ENCODE data around the gene ABHD17B. TPM values are rescaled to one million over a fixed set of nuclear protein-coding genes. Genes with fewer than 3 reads are reported as not detected.

Gene ABHD17B
- total and polyA plus RNA-seq, 8 donors = 1.9 to 9.7 (median 5.3) TPM

DNA sequence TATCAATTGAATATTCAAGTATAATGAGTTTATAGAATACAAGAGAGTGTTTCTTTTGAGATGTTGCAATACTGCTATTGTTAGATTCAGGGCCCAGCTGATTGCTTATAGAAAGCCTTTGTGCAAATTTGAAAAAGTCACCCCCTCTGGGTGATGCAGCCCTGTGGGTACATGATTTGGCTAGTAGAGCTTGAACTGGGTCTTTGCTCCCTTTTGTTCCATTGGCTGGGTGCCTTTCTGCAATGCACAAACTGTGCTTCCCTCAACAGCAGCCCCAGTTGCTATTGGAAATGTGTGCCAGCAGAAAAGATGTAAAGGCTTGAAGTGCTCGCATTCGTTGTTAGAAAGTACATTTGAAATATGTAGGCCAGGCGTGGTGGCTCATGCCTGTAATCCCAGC lies 80.8 kb downstream of the ABHD17B start:
- 59 to 61% methylated on average over 3 of the region's 3 CpGs for WGBS, 2 donors
- no peak overlapping the region for H3K4me3 ChIP-seq
- ATAC-seq (no peak), DNase-seq (no peak), FAIRE-seq (no peak)
- H3K27me3 ChIP-seq = no peaks in the 10 kb centered on the region
- H3K27ac ChIP-seq = no peak overlapping the region
- no peaks in the 10 kb centered on the region for H3K4me1 ChIP-seq
- no peaks in the 10 kb centered on the region for H3K36me3 ChIP-seq
- intact Hi-C loops (cut with DNase I) = no loop called here
- TF ChIP-seq, protein P1, sequence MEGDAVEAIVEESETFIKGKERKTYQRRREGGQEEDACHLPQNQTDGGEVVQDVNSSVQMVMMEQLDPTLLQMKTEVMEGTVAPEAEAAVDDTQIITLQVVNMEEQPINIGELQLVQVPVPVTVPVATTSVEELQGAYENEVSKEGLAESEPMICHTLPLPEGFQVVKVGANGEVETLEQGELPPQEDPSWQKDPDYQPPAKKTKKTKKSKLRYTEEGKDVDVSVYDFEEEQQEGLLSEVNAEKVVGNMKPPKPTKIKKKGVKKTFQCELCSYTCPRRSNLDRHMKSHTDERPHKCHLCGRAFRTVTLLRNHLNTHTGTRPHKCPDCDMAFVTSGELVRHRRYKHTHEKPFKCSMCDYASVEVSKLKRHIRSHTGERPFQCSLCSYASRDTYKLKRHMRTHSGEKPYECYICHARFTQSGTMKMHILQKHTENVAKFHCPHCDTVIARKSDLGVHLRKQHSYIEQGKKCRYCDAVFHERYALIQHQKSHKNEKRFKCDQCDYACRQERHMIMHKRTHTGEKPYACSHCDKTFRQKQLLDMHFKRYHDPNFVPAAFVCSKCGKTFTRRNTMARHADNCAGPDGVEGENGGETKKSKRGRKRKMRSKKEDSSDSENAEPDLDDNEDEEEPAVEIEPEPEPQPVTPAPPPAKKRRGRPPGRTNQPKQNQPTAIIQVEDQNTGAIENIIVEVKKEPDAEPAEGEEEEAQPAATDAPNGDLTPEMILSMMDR (IDR thresholded peaks at IDR 0.05) = no peak
- H3K9me3 ChIP-seq = peaks cover 0 to 5% (median 0%) of the 10 kb centered on the region in 4 donors

DNA sequence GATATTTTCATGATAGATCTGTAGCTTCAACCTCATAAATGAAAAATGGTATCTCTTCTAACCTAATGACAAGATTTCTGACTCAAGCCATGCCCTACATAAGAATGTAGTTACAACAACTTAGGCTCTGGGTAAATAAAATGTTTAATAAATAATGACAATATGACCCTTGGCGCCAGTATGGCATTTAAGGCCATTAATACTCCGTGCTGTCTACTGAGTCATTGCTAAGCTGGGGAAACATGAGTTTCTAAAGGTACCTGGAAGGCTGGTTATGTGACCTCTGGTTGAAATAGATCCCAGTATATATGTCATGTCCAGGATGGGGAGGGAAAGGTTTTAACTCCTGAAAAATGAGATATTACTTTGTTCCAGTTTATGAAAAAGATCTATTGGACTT lies 84.7 kb downstream of the ABHD17B start:
- Histone ChIP-seq H3K27me3 (no peaks in the 10 kb centered on the region), H3K4me1 (no peaks in the 10 kb centered on the region), H3K36me3 (no peaks in the 10 kb centered on the region), H3K9me3 (no peaks in the 10 kb centered on the region), H3K27ac (no peak overlapping the region), H3K4me3 (no peak overlapping the region)
- intact Hi-C loops (cut with DNase I) = no loop called here
- no peak for DNase-seq
- WGBS, 2 donors = 29 to 35% methylated on average over 2 of the region's 2 CpGs
- ATAC-seq = peak in 1 of 4 donors; percentile 30
- TF ChIP-seq, protein P1 (IDR thresholded peaks at IDR 0.05) = no peak
- FAIRE-seq = no peak

DNA sequence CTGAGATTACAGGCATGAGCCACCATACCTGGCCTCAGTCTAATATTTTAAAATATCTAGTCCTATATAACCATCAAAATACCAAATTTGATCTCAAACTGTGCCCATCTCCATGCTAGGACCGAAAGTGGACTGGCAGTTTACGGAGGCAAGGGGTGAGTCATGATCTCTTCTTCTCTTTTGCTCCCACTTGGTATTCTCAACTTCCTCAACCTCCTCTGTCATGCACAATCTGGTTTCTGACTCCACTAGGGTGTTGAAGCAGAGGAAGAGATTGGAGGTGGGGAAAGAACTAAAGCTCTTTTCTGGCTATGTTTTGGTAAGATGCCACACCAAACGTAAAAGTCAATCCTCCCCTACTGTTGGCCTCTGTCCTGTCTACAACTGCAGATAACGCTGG lies 86.7 kb downstream of the ABHD17B start:
- DNase-seq = no peak
- intact Hi-C loops (cut with DNase I) = no loop called here
- no peaks in the 10 kb centered on the region for H3K4me1 ChIP-seq
- no peak overlapping the region for H3K4me3 ChIP-seq
- H3K36me3 ChIP-seq = no peaks in the 10 kb centered on the region
- ATAC-seq = no peak
- TF ChIP-seq, protein P1 (IDR thresholded peaks at IDR 0.05) = no peak
- H3K27me3 ChIP-seq = no peaks in the 10 kb centered on the region
- FAIRE-seq = no peak
- 66 to 68% methylated on average over 4 of the region's 4 CpGs for WGBS, 2 donors
- H3K9me3 ChIP-seq = no peaks in the 10 kb centered on the region
- H3K27ac ChIP-seq = no peak overlapping the region

DNA sequence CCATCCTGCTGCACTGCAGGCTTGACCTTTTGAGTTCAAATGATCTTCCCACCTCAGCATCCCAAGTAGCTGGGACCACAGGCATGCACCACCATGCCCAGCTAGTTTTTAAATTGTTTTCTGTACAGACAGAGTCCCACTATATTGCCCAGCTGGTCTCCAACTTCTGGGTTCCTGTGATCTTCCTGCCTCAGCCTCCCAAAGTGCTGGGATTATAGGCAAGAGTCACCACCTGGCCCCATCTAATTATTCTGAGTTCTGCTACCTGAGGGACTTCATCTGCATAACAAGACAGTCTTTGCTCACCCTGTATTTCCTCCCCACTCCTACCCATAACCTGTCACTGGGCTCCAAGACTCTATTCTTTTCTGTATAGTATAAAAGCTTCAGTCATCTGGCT lies 88.1 kb downstream of the ABHD17B start:
- no peak overlapping the region for H3K27ac ChIP-seq
- no peaks in the 10 kb centered on the region for H3K9me3 ChIP-seq
- no peaks in the 10 kb centered on the region for H3K27me3 ChIP-seq
- FAIRE-seq (no peak), DNase-seq (no peak), ATAC-seq (no peak)
- intact Hi-C loops (cut with DNase I) = no loop called here
- TF ChIP-seq, protein P1 (IDR thresholded peaks at IDR 0.05) = no peak
- H3K4me3 ChIP-seq = no peak overlapping the region
- no peaks in the 10 kb centered on the region for H3K4me1 ChIP-seq
- H3K36me3 ChIP-seq = no peaks in the 10 kb centered on the region

DNA sequence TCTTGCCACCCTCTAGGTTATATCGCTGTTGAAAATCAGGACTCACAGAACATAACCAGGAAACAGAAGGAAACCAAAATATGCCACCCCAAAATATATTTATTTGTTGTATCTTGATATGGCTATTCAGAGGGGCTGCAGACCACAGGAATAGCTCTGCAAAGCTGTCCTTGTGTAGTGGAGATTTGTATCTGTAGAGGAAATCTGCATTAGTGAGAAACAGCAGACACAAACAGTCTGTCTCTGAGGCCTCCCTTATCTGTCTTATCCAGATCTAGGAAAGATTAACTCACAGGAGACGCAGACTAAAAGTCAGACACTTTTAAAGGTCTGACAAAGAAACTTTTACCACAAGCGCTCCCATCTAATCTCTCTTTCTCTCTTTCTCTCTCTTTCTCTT lies 88.5 kb downstream of the ABHD17B start:
- Histone ChIP-seq H3K36me3 (no peaks in the 10 kb centered on the region), H3K4me1 (no peaks in the 10 kb centered on the region), H3K27ac (no peak overlapping the region), H3K4me3 (no peak overlapping the region), H3K27me3 (no peaks in the 10 kb centered on the region), H3K9me3 (no peaks in the 10 kb centered on the region)
- intact Hi-C loops (cut with DNase I) = no loop called here
- ATAC-seq = no peak
- TF ChIP-seq, protein P1 (IDR thresholded peaks at IDR 0.05) = no peak
- no peak for FAIRE-seq
- DNase-seq = no peak
- 54 to 61% methylated on average over 3 of the region's 3 CpGs for WGBS, 2 donors

All from pancreas (tissue), 10 donors.